Urothelium cell line (cell line): ENCODE measurements around the gene KCNK18.
A peak's percentile ranks its signal among the peaks of the same experiment; 100 is the strongest.
"Not testable (repeated sequence)": the region's sequence is repeated elsewhere in the genome, so short reads cannot be mapped to it uniquely, and the experiment has no call there.

ENCODE experiments used
- DNase-seq: peaks from one replicate; pipeline ENCODE4 v3.0.0; 2011; ENCODE audit warnings: low spot score, mixed read lengths
- FAIRE-seq: peaks from 2 replicates; lab custom pipeline; 2011; peaks lifted over from hg19 to GRCh38; lab: Jason Lieb, UNC

KCNK18 gene

GRCh38 chr10:117221156-117221711 lies 23.9 kb downstream of the KCNK18 start:
- DNase-seq (peak; percentile 95), FAIRE-seq (peak; percentile 95)

GRCh38 chr10:117222552-117222951 lies 25.3 kb downstream of the KCNK18 start:
- FAIRE-seq, result no peak
- no peak for DNase-seq

DNA sequence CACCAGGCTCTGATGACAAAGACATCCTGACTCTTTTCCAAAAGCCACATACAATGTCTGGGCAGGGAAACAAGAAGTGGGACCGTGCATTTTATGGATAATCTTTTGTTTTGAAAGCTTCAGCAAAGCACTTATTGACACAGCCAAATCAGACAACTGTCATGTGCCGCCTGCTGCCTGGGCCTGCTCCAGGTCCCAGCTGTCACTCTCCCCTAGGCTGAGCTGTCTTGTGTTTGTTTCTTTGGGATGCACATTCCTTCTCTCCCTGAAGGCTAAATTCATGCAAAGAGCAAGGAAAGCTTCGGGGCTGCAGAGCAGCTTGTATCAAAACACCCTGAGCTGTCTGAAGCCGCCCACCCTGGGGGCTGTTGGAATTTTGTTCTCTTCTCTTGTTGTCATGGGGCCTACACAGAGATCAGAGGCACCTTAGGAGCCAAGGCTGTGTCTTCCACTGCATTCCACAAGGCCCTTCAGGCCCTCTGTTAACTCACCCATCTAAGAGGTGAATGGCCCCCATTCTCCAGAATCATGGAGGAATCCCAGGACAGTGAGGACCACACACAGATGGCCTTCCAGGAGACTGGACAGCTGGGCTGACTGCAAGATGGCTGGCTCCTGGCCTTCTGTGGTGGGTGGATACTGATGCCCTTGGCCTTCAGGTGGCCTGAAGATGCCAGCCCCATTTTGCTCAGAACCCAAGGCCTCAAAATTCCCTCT lies 25.8 kb downstream of the KCNK18 start:
- DNase-seq, result no peak
- no peak for FAIRE-seq

DNA sequence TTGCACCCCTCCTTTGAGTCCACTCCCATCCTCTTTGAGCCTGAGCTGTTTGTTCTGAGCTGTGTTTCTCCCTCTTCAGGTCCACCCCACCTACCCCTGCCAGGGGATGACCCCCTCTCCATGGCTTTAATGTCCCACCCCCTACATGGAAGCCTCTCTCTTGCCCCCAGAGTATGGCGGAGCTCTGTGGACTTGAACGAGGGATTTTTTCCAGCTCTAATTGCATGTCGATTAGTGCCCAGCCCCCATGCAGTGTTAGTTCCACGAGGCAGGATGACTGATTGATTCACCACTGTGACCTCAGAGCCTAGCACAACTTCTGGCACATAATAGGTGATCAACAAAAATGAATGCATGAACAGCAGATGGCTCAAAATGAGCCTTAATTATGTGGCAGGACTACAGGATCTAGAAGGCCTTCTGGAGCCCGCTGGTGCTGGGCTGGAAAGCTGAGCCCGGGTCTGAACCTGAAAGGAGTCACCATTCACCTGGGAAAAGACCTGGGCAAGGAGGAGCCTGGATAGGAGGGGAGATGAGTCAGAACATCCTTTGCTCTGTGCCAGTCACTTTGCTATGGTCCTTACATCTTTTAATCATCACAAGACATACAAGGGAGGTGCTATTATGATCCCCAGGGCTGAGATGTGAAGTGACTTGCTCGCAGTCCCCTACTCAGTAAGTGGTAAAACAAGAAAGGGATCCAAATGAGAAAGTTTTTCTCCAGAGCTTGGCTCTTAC lies 26.6 kb downstream of the KCNK18 start:
- FAIRE-seq (no peak), DNase-seq (no peak)

- no peak for FAIRE-seq
- DNase-seq, result no peak
These were observed 27.6 kb downstream of the KCNK18 start for GRCh38 chr10:117224881-117225280.

GRCh38 chr10:117226813-117227451 lies 29.6 kb downstream of the KCNK18 start:
- DNase-seq (no peak), FAIRE-seq (no peak)

DNA sequence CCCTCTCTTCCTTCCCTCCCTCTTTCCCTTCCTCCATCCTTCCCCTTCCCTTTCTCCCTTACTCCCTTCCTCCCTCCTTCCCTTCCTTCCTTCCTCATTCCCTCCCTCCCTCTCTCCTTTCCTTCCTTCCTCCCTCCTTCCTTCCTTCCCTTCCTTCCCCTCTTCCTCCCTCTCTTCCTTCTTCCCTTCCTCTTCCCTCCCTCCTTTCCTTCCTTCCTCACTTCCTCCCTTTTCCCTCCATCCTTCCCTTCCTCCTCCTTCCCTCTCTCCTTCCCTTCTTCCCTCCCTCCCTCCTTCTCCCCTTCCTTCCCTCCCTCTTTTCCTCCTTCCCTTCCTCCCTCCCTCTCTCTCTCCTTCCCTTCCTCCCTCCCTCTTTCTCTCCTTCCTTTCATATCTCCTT lies 30.9 kb downstream of the KCNK18 start:
- no peak for FAIRE-seq
- no peak for DNase-seq

GRCh38 chr10:117230107-117230506 lies 32.8 kb downstream of the KCNK18 start:
- FAIRE-seq, DNase-seq: not testable (repeated sequence)

- no peak for FAIRE-seq
These were observed 40.2 kb downstream of the KCNK18 start for GRCh38 chr10:117237401-117237991.

DNA sequence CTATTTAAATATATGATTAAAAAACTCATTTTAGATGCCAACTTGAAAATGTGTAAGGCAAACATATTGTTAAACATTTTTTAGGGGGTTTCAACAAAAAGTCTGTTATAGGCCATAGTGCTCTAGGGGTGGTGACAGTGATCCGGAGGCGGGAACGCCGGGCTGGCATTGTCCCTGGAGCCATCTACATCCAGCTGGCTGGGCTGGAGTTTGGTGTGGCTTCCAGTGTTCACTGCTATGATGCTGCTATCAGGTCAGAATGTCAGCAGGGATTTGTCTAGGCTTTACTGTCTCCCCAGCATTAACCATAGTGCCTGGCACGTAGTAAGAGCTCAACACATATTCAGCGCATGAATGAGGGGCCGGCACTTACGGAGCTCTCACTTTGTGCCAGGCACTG lies 41.8 kb downstream of the KCNK18 start:
- DNase-seq (no peak), FAIRE-seq (no peak)

More at GRCh38 chr10:117237401-117237991, 40.2 kb downstream of the KCNK18 start:
- no peak for DNase-seq

DNA sequence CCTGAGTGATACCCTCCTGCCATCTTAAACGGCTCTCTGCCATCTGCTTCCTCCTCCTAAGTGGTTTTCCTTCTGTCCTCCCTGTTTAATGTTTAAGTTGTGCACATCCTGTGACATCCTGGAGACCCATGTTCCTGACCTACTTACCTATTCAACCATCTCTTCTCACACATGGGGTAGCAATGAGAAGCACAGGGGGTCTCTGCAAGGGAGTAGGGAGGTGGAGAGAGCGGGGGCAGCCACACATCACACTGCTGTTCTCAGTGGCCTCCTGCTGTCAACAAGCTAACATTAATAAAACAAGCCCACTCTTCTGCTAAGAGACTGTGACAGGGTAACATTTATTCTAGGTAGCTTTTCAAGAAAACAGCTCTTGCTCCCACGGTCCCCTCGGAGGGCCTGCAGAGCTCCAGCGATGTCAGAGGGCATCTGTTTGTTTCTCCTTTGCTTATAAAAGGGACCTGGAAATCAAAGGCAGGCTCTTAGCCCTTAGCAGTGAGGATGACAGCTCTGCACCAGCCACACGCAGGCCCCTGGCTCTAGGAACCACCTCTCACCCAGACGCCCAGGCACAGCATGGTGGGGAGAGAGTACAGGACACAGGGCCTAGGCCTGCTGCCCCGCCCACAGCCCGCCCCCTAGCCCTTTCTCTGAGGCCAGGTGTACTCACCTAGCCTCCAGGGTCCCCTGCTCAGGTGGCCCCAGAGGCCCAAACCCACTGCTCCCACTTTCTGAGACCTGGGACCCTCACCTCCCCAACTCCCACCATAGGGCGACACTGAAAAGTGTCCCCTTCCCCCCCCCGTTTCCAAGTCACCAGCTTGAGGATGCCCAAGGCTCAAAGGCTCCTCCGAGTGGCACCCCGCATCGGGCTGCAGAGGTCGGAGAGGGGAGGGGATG lies 42.7 kb downstream of the KCNK18 start:
- DNase-seq (no peak), FAIRE-seq (no peak)

DNA sequence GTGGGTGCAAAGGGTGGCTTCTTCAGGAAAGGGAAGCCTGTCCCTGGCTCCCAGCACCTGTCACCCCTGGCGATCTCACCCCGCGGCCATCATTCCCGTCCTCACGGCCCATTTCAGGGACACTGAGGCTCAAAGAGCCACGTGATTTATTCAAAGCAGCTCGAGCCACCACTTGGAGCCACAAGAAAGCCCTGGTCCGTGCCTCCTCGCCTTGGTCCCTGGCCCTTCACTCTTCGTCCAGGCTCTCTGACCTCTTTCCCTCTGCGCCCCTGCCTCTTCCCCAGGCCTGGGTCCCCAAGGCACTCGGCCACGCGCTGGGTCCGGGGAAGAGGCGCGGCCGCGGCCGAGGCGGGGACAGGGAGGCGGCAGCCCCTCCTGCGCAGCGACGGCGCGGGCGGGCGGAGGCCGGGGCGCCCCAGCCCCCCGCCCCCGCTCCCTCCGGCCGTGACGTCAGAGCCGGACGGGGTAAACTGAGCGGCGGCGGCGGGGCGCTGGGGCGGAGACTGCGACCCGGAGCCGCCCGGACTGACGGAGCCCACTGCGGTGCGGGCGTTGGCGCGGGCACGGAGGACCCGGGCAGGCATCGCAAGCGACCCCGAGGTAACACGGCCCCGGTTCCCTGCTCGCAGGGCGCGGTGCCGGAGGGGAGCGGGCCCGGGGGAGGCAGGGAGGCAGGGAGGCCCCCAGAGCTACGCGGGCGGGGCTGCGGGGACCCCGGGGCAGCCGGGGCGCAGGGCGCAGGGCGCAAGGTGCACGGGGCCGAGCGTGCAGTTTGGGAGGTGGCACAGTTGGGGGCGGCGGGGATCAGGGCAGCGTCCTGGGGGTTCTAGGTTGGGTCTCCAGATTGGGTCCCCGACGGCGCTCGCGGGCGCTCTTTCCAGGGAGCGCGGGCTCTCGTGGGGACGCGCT lies 43.6 kb downstream of the KCNK18 start, which contains the start of gene SLC18A2:
SLC18A2 (plus strand) TSS at position 494 of the 909 bp plus-strand sequence. CDS start 580 bp downstream, outside the sequence.
- no peak for FAIRE-seq
- DNase-seq, result peak; percentile 40

GRCh38 chr10:117241541-117242462 lies 44.5 kb downstream of the KCNK18 start:
- FAIRE-seq, result no peak
- DNase-seq, result no peak

DNA sequence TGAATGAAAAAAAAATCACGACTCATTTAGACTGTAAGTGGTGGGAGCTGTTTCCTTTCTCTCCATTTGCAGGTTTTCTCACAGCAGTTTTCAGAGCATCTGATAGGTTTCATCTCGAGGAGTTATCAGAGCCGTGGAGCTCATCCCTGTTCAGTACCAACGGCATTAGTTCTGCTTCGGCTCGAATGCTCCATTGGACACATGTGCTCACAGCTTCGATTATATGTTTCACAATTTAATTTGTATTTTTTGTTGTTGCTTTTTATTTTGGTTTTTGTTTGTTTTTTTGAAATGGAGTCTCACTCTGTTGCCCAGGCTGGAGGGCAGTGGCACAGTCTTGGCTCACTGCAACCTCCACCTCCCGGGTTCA lies 45.2 kb downstream of the KCNK18 start:
- DNase-seq, result no peak
- no peak for FAIRE-seq

- DNase-seq, result no peak
- no peak for FAIRE-seq
These were observed 49.8 kb downstream of the KCNK18 start for GRCh38 chr10:117246997-117247671.

- no peak for DNase-seq
- FAIRE-seq, result no peak
These were observed 51.6 kb downstream of the KCNK18 start for GRCh38 chr10:117248750-117249465.
